Breast epithelium (tissue), 4 donors: Measurements from ENCODE around the gene MSH2. TPM values are rescaled to one million over a fixed set of nuclear protein-coding genes. Genes with fewer than 3 reads are reported as not detected.

Source experiments
- DNase-seq, 2 donors: peaks; one replicate each; pipeline ENCODE4 v3.0.0-alpha.2; 2019; ENCODE audit warnings: low spot score in 2 of 2
- H3K27ac ChIP-seq, 2 donors: fragments of 200-600 bp; sonication (generic) in 1 of 2; one replicate each; pipeline ENCODE4 v1.5.1; 2016 to 2019; ENCODE audit warnings: mild to moderate bottlenecking in 1 of 2
- H3K27me3 ChIP-seq, 2 donors: fragments of 200-600 bp; sonication (generic) in 1 of 2; one replicate each; pipeline versions ENCODE4 v1.5.1 to v1.6.0; 2017 to 2019; ENCODE audit warnings: control low read depth in 1 of 2, mild to moderate bottlenecking in 1 of 2
- H3K36me3 ChIP-seq: fragments of 200-600 bp; one replicate; pipeline ENCODE4 v1.5.1; 2019
- H3K4me1 ChIP-seq, 2 donors: fragments of 200-600 bp; sonication (generic); one replicate each; pipeline ENCODE4 v1.5.1; 2016 to 2019; ENCODE audit warnings: control low read depth in 1 of 2
- H3K4me3 ChIP-seq, 3 donors: fragments of 200-600 bp; sonication (generic); 1 replicate in 2 of 3; 2 replicates in 1 of 3; pipeline ENCODE4 v1.5.1; 2016 to 2019; ENCODE audit warnings: mild to moderate bottlenecking in 3 of 3, moderate library complexity in 2 of 3
- H3K9me3 ChIP-seq, 2 donors: fragments of 200-600 bp; sonication (generic) in 1 of 2; one replicate each; pipeline ENCODE4 v1.5.1; 2016 to 2019; ENCODE audit warnings: control low read depth in 1 of 2
- POLR2A ChIP-seq: fragments of 450-650 bp; IDR thresholded peaks from one replicate; pipeline ENCODE4 v1.6.1; 2016; ENCODE audit warnings: antibody characterized with exemption, mild to moderate bottlenecking, moderate library complexity
- POLR2AphosphoS5 ChIP-seq, 3 donors: sonication (generic); formaldehyde crosslinking; IDR thresholded peaks; one replicate each; pipeline ENCODE4 v1.6.1; 2017; ENCODE audit warnings: antibody characterized with exemption in 3 of 3
- intact Hi-C: fragments of 100-400 bp; cut with DNase I; formaldehyde crosslinking; loops from one replicate; pipeline ENCODE4 v1.15.1; 2023; ENCODE audit warnings: low total_unique reads
- total RNA-seq, 3 donors: library from RNA; depleted of rRNA; stranded (reverse); fragments of >200 nt; gene quantifications; one replicate each; pipeline ENCODE4 v1.1.0, GENCODE V29; 2016
- TF ChIP-seq, protein P1 (sequence below), 3 donors: fragments of 450-650 bp; IDR thresholded peaks; one replicate each; pipeline ENCODE4 v1.5.1; 2016 to 2017; ENCODE audit warnings: antibody characterized with exemption in 3 of 3, mild to moderate bottlenecking in 3 of 3, moderate library complexity in 3 of 3

Gene MSH2
- total RNA-seq, 3 donors from 2014 or later = 9.4 to 22.5 (median 16.4) TPM

DNA sequence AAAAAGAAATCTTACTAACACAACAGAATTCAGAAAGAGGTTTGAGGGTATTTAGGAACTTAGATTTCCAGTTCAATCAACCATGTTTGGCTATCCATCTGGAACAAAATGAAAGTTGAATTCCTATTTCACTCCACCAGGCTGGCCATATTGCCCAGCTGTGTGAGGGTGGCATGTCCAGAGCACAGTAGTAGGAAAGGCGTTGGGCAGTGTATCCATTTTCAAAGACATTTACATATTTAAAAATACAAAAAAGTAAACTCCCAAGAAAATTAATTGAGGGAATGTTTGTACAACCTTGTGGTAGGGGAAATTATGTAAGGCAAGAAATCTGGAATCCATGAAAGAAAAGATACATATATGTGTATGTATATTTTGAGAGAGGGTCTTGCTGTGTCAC, 21.5 kb upstream of the MSH2 start:
- DNase-seq = no peak
- intact Hi-C loops = no loop called here
- TF ChIP-seq POLR2AphosphoS5 (IDR thresholded peaks at IDR 0.05) (no peak), POLR2A (no peak)
- TF ChIP-seq, protein P1, sequence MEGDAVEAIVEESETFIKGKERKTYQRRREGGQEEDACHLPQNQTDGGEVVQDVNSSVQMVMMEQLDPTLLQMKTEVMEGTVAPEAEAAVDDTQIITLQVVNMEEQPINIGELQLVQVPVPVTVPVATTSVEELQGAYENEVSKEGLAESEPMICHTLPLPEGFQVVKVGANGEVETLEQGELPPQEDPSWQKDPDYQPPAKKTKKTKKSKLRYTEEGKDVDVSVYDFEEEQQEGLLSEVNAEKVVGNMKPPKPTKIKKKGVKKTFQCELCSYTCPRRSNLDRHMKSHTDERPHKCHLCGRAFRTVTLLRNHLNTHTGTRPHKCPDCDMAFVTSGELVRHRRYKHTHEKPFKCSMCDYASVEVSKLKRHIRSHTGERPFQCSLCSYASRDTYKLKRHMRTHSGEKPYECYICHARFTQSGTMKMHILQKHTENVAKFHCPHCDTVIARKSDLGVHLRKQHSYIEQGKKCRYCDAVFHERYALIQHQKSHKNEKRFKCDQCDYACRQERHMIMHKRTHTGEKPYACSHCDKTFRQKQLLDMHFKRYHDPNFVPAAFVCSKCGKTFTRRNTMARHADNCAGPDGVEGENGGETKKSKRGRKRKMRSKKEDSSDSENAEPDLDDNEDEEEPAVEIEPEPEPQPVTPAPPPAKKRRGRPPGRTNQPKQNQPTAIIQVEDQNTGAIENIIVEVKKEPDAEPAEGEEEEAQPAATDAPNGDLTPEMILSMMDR (IDR thresholded peaks at IDR 0.05) = no peak

DNA sequence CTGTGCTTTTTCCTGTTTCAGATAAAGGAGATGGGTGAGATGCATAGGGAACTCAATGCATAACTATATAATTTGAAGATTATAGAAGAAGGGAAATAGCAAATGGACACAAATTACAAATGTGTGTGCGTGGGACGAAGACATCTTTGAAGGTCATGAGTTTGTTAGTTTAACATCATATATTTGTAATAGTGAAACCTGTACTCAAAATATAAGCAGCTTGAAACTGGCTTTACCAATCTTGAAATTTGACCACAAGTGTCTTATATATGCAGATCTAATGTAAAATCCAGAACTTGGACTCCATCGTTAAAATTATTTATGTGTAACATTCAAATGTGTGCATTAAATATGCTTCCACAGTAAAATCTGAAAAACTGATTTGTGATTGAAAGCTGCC, 16.4 kb upstream of the MSH2 start:
- Histone ChIP-seq H3K4me1 (no peaks in the 10 kb centered on the region), H3K27me3 (no peaks in the 10 kb centered on the region), H3K4me3 (no peak overlapping the region), H3K36me3 (no peaks in the 10 kb centered on the region), H3K9me3 (no peaks in the 10 kb centered on the region), H3K27ac (no peak overlapping the region)
- TF ChIP-seq POLR2AphosphoS5 (IDR thresholded peaks at IDR 0.05) = no peak
- no peak for TF ChIP-seq POLR2A
- TF ChIP-seq, protein P1 (IDR thresholded peaks at IDR 0.05) = no peak
- DNase-seq = no peak
- intact Hi-C loops = no loop called here

More for the DNA sequence above, 21.5 kb upstream of the MSH2 start:
- Histone ChIP-seq H3K9me3 (no peaks in the 10 kb centered on the region), H3K36me3 (no peaks in the 10 kb centered on the region), H3K27ac (no peak overlapping the region), H3K4me3 (no peak overlapping the region), H3K27me3 (no peaks in the 10 kb centered on the region), H3K4me1 (no peaks in the 10 kb centered on the region)

DNA sequence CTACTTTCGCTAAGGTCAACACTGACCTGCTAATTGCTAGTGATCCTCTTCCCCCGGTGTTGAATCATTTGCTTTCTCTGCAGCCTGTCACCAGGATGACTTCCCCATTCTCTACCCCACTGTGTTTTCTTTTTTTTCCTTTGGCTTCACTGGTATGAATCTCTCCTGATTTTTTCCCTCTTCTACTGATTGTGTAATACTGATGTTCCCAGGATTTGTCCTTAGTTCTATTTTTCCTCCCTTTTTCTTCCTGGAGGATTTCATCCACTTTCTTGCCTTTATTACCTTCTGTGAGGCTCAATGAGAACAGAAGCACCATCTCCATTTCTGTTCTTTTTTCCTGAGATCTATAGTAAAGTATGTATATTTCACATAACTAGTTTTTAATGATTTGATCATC, 14.1 kb upstream of the MSH2 start:
- H3K4me1 ChIP-seq = no peaks in the 10 kb centered on the region
- H3K27me3 ChIP-seq = no peaks in the 10 kb centered on the region
- intact Hi-C loops = no loop called here
- no peaks in the 10 kb centered on the region for H3K36me3 ChIP-seq
- H3K27ac ChIP-seq = no peak overlapping the region
- no peak for TF ChIP-seq POLR2AphosphoS5 (IDR thresholded peaks at IDR 0.05)
- no peak for TF ChIP-seq POLR2A
- TF ChIP-seq, protein P1 (IDR thresholded peaks at IDR 0.05) = no peak
- DNase-seq = no peak
- H3K4me3 ChIP-seq = no peak overlapping the region
- no peaks in the 10 kb centered on the region for H3K9me3 ChIP-seq

DNA sequence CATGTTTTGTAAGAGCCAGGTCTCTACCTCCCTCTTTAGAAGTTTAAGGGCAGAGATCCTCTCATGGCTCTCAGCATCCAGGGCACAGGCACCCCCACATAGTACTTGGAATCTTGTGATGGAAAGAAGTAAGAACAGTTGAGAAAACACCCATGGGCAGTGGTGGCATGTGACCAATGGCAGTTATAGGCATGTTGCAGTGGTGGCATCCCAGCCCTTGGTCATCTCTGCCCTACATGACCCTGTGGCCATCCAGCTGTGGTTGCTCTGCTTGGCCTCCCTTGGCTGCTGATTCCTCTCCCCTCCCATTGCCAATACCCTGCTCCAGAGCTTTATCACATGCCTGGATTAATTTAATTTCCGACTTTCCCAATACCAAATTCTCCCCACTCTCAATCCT, 13.3 kb upstream of the MSH2 start:
- no peak overlapping the region for H3K4me3 ChIP-seq
- TF ChIP-seq POLR2A = no peak
- TF ChIP-seq, protein P1 (IDR thresholded peaks at IDR 0.05) = no peak
- no peak for TF ChIP-seq POLR2AphosphoS5 (IDR thresholded peaks at IDR 0.05)
- no peaks in the 10 kb centered on the region for H3K27me3 ChIP-seq
- H3K36me3 ChIP-seq = no peaks in the 10 kb centered on the region
- H3K9me3 ChIP-seq = no peaks in the 10 kb centered on the region
- intact Hi-C loops = loop anchor here (5.0 kb wide), 1 partner anchor 52 kb away; no protein-coding TSS in a partner anchor
- no peak overlapping the region for H3K27ac ChIP-seq
- H3K4me1 ChIP-seq = no peaks in the 10 kb centered on the region
- no peak for DNase-seq

DNA sequence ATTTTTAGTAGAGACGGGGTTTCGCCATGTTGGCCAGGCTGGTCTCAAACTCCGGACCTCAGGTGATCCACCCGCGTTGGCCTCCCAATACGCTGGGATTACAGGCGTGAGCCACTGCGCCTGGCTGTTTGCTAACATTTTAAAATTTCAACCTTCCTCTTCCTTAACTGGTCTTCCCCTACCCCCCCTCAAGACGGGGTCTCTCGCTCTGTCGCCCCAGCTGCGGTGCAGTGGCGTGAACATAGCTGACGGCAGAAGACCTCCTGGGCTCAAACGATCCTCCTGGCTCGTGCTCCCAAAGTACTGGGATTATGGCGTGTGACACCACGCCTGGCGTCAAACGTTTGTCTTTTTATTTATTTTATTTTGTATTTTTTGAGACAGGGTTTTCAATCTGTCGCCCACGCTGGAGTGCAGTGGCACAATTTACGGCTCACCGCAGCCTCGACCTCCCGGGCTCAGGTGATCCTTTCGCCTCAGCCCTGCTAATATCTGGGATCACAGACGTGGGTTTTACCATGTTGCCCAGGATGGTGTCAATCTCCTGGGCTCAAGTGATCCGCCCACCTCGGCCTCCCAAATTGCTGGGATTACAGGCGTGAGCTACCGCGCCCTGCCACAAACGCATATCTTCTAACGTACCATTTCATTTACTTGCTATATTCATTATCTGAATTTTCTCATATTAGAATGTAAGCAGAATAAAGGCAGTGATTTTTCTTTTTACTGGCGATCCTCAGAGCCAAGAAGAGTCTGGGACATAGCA, 984 bp upstream of the MSH2 start:
- Histone ChIP-seq H3K36me3 (no peaks in the 10 kb centered on the region), H3K27me3 (no peaks in the 10 kb centered on the region), H3K4me1 (peaks cover 0 to 7% of the 10 kb centered on the region in 2 donors), H3K9me3 (no peaks in the 10 kb centered on the region), H3K27ac (peak overlapping the region in 1 of 2 donors; percentile 62), H3K4me3 (peak overlapping the region; percentile 78 to 90 (median 78))
- intact Hi-C loops = no loop called here
- DNase-seq = peak in 1 of 2 donors; percentile 31
- TF ChIP-seq POLR2AphosphoS5 (IDR thresholded peaks at IDR 0.05) = no peak
- TF ChIP-seq POLR2A = no peak
- TF ChIP-seq, protein P1 (IDR thresholded peaks at IDR 0.05) = no peak
